Body of pancreas (tissue), 4 donors: ENCODE data around the gene LFNG. TPM values are rescaled to one million over a fixed set of nuclear protein-coding genes. Genes with fewer than 3 reads are reported as not detected.

Experiments
- ATAC-seq: fragments of 150-250 bp; one replicate; pipeline ENCODE4 v1.9.1; 2016
- DNase-seq, 4 donors: peaks; one replicate each; pipeline ENCODE4 v3.0.0-alpha.2; 2019
- H3K27ac ChIP-seq, 4 donors: fragments of 200-600 bp; sonication (generic); 1 replicate in 3 of 4; 2 replicates in 1 of 4; pipeline versions ENCODE4 v1.5.1 to v1.6.1; 2016 to 2019; ENCODE audit warnings: mild to moderate bottlenecking in 1 of 4, mixed read lengths in 1 of 4, moderate library complexity in 1 of 4
- H3K27me3 ChIP-seq, 2 donors: fragments of 200-600 bp; sonication (generic); one replicate each; pipeline ENCODE4 v1.6.0; 2016; ENCODE audit warnings: mild to moderate bottlenecking in 1 of 2
- H3K36me3 ChIP-seq, 2 donors: fragments of 200-600 bp; sonication (generic); replicated peaks in 1 of 2; 2 replicates each; pipeline ENCODE4 v1.5.1; 2016; ENCODE audit warnings: low read depth in 2 of 2; ENCODE audit not compliant: insufficient read depth in 1 of 2
- H3K4me1 ChIP-seq: fragments of 200-600 bp; sonication (generic); one replicate; pipeline ENCODE4 v1.6.0; 2016
- H3K4me3 ChIP-seq, 2 donors: fragments of 200-600 bp; sonication (generic); 1 replicate in 1 of 2; 2 replicates in 1 of 2; pipeline ENCODE4 v1.5.1; 2016 to 2019
- H3K9me3 ChIP-seq, 3 donors: fragments of 200-600 bp; sonication (generic); 1 replicate in 2 of 3; 2 replicates in 1 of 3; pipeline ENCODE4 v1.5.1; 2016
- POLR2A ChIP-seq, 3 donors: fragments of 450-650 bp; IDR thresholded peaks; one replicate each; pipeline ENCODE4 v1.6.1; 2016; ENCODE audit warnings: antibody characterized with exemption in 3 of 3, mild to moderate bottlenecking in 2 of 3
- WGBS, 2 donors: methylation state at CpG; one replicate each; pipeline ENCODE4 v1.1.5; 2017; 5-methylcytosine and 5-hydroxymethylcytosine counted together
- intact Hi-C: fragments of 100-400 bp; cut with DNase I; formaldehyde crosslinking; loops from one replicate; pipeline ENCODE4 v1.15.1; 2023
- total RNA-seq, 2 donors: library from RNA; depleted of rRNA; stranded (reverse); fragments of >200 nt; gene quantifications; one replicate each; pipeline ENCODE4 v1.1.0, GENCODE V29; 2016
- TF ChIP-seq, protein P1 (sequence below), 7 experiments: fragments of 450-650 bp in 4 of 7; fragments of 200-600 bp in 3 of 7; sonication (generic) in 3 of 7; IDR thresholded peaks; one replicate each; pipeline ENCODE4 v1.5.1; 2016 to 2019; ENCODE audit warnings: antibody characterized with exemption in 7 of 7

The LFNG gene
- total RNA-seq, 2 donors from 2014 or later: 47.8 to 142 TPM

- Histone ChIP-seq H3K27ac (peak overlapping the region in 1 of 4 donors; percentile 5), H3K9me3 (peaks cover 0 to 8% (median 0%) of the 10 kb centered on the region in 3 donors), H3K36me3 (no peaks in the 10 kb centered on the region), H3K27me3 (no peaks in the 10 kb centered on the region), H3K4me1 (no peaks in the 10 kb centered on the region), H3K4me3 (no peak overlapping the region)
- WGBS, 2 donors: 44 to 61% methylated on average over 10 to 13 of the region's 14 CpGs
- no peak for ATAC-seq
- intact Hi-C loops: no loop called here
- peak in 1 of 4 donors; percentile 10 for DNase-seq
- TF ChIP-seq, protein P1, sequence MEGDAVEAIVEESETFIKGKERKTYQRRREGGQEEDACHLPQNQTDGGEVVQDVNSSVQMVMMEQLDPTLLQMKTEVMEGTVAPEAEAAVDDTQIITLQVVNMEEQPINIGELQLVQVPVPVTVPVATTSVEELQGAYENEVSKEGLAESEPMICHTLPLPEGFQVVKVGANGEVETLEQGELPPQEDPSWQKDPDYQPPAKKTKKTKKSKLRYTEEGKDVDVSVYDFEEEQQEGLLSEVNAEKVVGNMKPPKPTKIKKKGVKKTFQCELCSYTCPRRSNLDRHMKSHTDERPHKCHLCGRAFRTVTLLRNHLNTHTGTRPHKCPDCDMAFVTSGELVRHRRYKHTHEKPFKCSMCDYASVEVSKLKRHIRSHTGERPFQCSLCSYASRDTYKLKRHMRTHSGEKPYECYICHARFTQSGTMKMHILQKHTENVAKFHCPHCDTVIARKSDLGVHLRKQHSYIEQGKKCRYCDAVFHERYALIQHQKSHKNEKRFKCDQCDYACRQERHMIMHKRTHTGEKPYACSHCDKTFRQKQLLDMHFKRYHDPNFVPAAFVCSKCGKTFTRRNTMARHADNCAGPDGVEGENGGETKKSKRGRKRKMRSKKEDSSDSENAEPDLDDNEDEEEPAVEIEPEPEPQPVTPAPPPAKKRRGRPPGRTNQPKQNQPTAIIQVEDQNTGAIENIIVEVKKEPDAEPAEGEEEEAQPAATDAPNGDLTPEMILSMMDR (IDR thresholded peaks at IDR 0.05): no peak
- TF ChIP-seq POLR2A (IDR thresholded peaks at IDR 0.05): no peak
These were observed 31.8 kb upstream of the LFNG start for GRCh38 chr7:2487586-2488271.

GRCh38 chr7:2488272-2488645 is 31.3 kb upstream of the LFNG start:
- peak overlapping the region in 1 of 4 donors; percentile 5 for H3K27ac ChIP-seq

DNA sequence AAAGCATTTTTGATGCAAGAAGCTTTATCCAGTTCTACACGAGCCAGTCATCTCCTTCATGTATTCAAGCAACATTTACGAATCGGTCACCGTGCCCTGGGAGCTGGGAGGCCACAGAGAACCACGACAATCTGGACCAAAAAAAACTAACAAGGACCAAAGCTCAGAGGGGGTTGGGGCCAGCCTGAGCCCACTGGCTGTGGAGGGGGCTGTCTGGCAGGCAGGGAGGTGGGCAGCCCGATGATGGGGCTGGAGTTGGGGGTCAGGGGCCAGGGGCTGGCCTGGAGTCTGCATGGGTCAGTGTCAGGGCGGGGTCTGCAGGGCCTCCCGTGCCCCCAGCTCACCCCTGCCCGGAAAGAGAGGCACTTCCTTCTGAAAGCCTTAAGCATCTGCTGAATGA is 30.9 kb upstream of the LFNG start:
- no peak for TF ChIP-seq POLR2A (IDR thresholded peaks at IDR 0.05)
- TF ChIP-seq, protein P1 (IDR thresholded peaks at IDR 0.05): no peak
- DNase-seq (no peak), ATAC-seq (no peak)
- intact Hi-C loops: no loop called here
- Histone ChIP-seq H3K27ac (peak overlapping the region in 1 of 4 donors; percentile 5), H3K4me1 (no peaks in the 10 kb centered on the region), H3K27me3 (no peaks in the 10 kb centered on the region), H3K4me3 (no peak overlapping the region), H3K36me3 (no peaks in the 10 kb centered on the region), H3K9me3 (no peaks in the 10 kb centered on the region)
- 30 to 45% methylated on average over 3 to 9 of the region's 9 CpGs for WGBS, 2 donors

More at GRCh38 chr7:2488272-2488645, 31.3 kb upstream of the LFNG start:
- Histone ChIP-seq H3K4me3 (no peak overlapping the region), H3K27me3 (no peaks in the 10 kb centered on the region), H3K9me3 (peaks cover 0 to 2% (median 0%) of the 10 kb centered on the region in 3 donors), H3K4me1 (no peaks in the 10 kb centered on the region), H3K36me3 (no peaks in the 10 kb centered on the region)
- intact Hi-C loops: no loop called here
- DNase-seq (peak in 3 of 4 donors; percentile 29 to 40 (median 39)), ATAC-seq (peak; percentile 34)
- WGBS, 2 donors: 59 to 66% methylated on average over 8 of the region's 8 CpGs
- TF ChIP-seq POLR2A (IDR thresholded peaks at IDR 0.05): no peak
- TF ChIP-seq, protein P1 (IDR thresholded peaks at IDR 0.05): no peak

- Histone ChIP-seq H3K4me3 (no peak overlapping the region), H3K27me3 (no peaks in the 10 kb centered on the region), H3K4me1 (no peaks in the 10 kb centered on the region), H3K27ac (no peak overlapping the region), H3K36me3 (no peaks in the 10 kb centered on the region), H3K9me3 (no peaks in the 10 kb centered on the region)
- ATAC-seq: no peak
- 70 to 98% methylated on average over 4 to 13 of the region's 13 CpGs for WGBS, 2 donors
- TF ChIP-seq, protein P1 (IDR thresholded peaks at IDR 0.05): no peak
- TF ChIP-seq POLR2A (IDR thresholded peaks at IDR 0.05): no peak
- intact Hi-C loops: no loop called here
- peak in 1 of 4 donors; percentile 9 for DNase-seq
These were observed 29.4 kb upstream of the LFNG start for GRCh38 chr7:2490181-2490651.

- WGBS, 2 donors: 82 to 88% methylated on average over 2 of the region's 2 CpGs
- no peak for DNase-seq
- ATAC-seq: no peak
- H3K4me1 ChIP-seq: no peaks in the 10 kb centered on the region
- no peaks in the 10 kb centered on the region for H3K36me3 ChIP-seq
- no peak overlapping the region for H3K27ac ChIP-seq
- no peaks in the 10 kb centered on the region for H3K9me3 ChIP-seq
- TF ChIP-seq POLR2A (IDR thresholded peaks at IDR 0.05): no peak
- TF ChIP-seq, protein P1 (IDR thresholded peaks at IDR 0.05): no peak
- no peaks in the 10 kb centered on the region for H3K27me3 ChIP-seq
- intact Hi-C loops: no loop called here
- H3K4me3 ChIP-seq: no peak overlapping the region
These were observed 27.5 kb upstream of the LFNG start for GRCh38 chr7:2492038-2492437.
